ENCODE results near the gene COX4I2.

COX4I2 gene

GRCh38 chr20:31681769-31682168 is 44.1 kb downstream of the COX4I2 start:
- TF ChIP-seq CTCF (IDR thresholded peaks at IDR 0.05; ENCODE audit: low read depth, low read length), result no peak
- DNase-seq (ENCODE audit: low read depth, low spot score), result no peak
- in situ Hi-C loops (cut with HindIII; ENCODE audit: low sequenced_read_pairs), result no loop called here
- H3K4me3 ChIP-seq (ENCODE audit: low read depth, low read length), result no peak overlapping the region

- H3K4me3 ChIP-seq (ENCODE audit: low read depth, low read length), result no peak overlapping the region
- TF ChIP-seq CTCF (IDR thresholded peaks at IDR 0.05; ENCODE audit: low read depth, low read length), result no peak
- DNase-seq (ENCODE audit: low read depth, low spot score), result no peak
- in situ Hi-C loops (cut with HindIII; ENCODE audit: low sequenced_read_pairs), result no loop called here
These were observed 44.6 kb downstream of the COX4I2 start for GRCh38 chr20:31682352-31682751.

- DNase-seq (ENCODE audit: low read depth, low spot score), result no peak
- in situ Hi-C loops (cut with HindIII; ENCODE audit: low sequenced_read_pairs), result no loop called here
- TF ChIP-seq CTCF (IDR thresholded peaks at IDR 0.05; ENCODE audit: low read depth, low read length), result no peak
- no peak overlapping the region for H3K4me3 ChIP-seq (ENCODE audit: low read depth, low read length)
These were observed 45.2 kb downstream of the COX4I2 start for GRCh38 chr20:31682927-31683326.

GRCh38 chr20:31684153-31685015 is 46.7 kb downstream of the COX4I2 start:
- in situ Hi-C loops (cut with HindIII; ENCODE audit: low sequenced_read_pairs), result no loop called here

GRCh38 chr20:31685853-31686643 is 48.3 kb downstream of the COX4I2 start:
- no peak for TF ChIP-seq CTCF (IDR thresholded peaks at IDR 0.05; ENCODE audit: low read depth, low read length)
- H3K4me3 ChIP-seq (ENCODE audit: low read depth, low read length), result no peak overlapping the region
- in situ Hi-C loops (cut with HindIII; ENCODE audit: low sequenced_read_pairs), result no loop called here
- no peak for DNase-seq (ENCODE audit: low read depth, low spot score)

More at GRCh38 chr20:31684153-31685015, 46.7 kb downstream of the COX4I2 start:
- no peak for TF ChIP-seq CTCF (IDR thresholded peaks at IDR 0.05; ENCODE audit: low read depth, low read length)
- no peak overlapping the region for H3K4me3 ChIP-seq (ENCODE audit: low read depth, low read length)
- no peak for DNase-seq (ENCODE audit: low read depth, low spot score)

GRCh38 chr20:31687777-31688176 is 50.1 kb downstream of the COX4I2 start:
- no peak overlapping the region for H3K4me3 ChIP-seq (ENCODE audit: low read depth, low read length)
- TF ChIP-seq CTCF (IDR thresholded peaks at IDR 0.05; ENCODE audit: low read depth, low read length), result no peak
- in situ Hi-C loops (cut with HindIII; ENCODE audit: low sequenced_read_pairs), result no loop called here
- DNase-seq (ENCODE audit: low read depth, low spot score), result no peak
